D721Med (cell line): ENCODE results near the gene PLAC1.

Experiments used
- DNase-seq: peaks from one replicate; pipeline ENCODE4 v3.0.0; 2011; ENCODE audit warnings: low spot score; ENCODE audit not compliant: insufficient read length
- FAIRE-seq: peaks from 2 replicates; lab custom pipeline; 2011; peaks lifted over from hg19 to GRCh38; lab: Jason Lieb, UNC
- TF ChIP-seq, protein P1 (sequence below): IDR thresholded peaks from 2 replicates; pipeline ENCODE4 v1.5.1; 2012; ENCODE audit warnings: mild to moderate bottlenecking, control low read depth; ENCODE audit not compliant: insufficient read depth; ENCODE audit errors: missing control alignments

PLAC1 gene

GRCh38 chrX:134572816-134573682, 85.2 kb downstream of the PLAC1 start:
- no peak for FAIRE-seq
- TF ChIP-seq, protein P1, sequence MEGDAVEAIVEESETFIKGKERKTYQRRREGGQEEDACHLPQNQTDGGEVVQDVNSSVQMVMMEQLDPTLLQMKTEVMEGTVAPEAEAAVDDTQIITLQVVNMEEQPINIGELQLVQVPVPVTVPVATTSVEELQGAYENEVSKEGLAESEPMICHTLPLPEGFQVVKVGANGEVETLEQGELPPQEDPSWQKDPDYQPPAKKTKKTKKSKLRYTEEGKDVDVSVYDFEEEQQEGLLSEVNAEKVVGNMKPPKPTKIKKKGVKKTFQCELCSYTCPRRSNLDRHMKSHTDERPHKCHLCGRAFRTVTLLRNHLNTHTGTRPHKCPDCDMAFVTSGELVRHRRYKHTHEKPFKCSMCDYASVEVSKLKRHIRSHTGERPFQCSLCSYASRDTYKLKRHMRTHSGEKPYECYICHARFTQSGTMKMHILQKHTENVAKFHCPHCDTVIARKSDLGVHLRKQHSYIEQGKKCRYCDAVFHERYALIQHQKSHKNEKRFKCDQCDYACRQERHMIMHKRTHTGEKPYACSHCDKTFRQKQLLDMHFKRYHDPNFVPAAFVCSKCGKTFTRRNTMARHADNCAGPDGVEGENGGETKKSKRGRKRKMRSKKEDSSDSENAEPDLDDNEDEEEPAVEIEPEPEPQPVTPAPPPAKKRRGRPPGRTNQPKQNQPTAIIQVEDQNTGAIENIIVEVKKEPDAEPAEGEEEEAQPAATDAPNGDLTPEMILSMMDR: no peak
- no peak for DNase-seq

DNA sequence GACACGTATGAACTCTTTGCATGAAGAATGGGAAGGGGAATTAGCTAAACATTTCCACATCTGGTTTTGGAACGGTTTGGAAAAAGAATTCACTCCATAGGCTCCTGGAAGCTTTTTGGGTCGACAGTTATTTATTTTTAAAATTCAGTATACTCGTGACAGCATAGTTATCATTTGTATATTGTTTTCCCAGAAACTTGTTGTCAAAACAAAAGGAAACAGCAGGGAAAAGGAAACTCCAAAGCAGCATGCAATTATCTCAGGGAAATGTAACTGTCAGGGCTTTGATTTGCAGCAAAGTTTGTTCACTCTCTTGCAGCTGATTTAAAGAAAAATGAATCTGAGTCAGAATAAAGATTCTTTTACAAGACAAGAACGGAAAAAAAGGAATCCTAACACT, 86.5 kb downstream of the PLAC1 start:
- FAIRE-seq: no peak
- DNase-seq: no peak
- TF ChIP-seq, protein P1: no peak

DNA sequence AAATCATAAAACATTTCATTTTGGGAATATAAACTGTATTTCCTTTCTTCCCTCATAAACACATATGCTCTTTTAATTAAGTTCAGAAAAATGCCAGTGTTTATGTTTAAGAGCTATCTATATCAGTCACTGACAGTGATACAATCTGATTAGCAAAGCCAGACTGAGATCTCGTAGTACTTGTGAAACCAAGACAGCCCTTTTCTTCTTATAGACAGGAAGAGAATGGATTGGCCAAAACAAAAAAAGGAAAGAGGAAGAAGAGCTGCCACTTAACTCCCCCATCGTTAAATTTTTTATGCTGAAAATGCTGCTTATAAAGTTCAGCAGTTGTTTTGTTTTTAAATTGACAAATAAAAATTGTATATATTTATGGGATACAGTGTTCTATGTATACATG, 87.4 kb downstream of the PLAC1 start:
- FAIRE-seq: no peak
- TF ChIP-seq, protein P1: no peak
- no peak for DNase-seq

DNA sequence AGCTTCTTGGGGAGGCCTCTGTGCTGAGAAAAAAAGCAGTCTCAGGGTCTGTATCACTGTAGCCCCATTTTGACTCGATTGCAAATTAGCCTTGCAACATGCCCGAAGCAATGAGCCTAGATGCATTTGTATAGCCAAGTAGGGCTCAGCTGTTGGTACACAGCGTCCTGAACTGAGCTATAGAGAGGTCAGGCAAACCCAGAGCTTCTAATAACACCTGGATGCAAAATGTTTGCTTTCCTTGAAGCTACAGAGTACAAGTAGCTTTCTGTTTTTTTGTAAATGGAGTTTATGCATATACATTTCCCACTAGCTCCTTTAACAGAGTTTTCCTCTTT, 87.8 kb downstream of the PLAC1 start:
- TF ChIP-seq, protein P1: no peak
- DNase-seq: no peak
- no peak for FAIRE-seq

DNA sequence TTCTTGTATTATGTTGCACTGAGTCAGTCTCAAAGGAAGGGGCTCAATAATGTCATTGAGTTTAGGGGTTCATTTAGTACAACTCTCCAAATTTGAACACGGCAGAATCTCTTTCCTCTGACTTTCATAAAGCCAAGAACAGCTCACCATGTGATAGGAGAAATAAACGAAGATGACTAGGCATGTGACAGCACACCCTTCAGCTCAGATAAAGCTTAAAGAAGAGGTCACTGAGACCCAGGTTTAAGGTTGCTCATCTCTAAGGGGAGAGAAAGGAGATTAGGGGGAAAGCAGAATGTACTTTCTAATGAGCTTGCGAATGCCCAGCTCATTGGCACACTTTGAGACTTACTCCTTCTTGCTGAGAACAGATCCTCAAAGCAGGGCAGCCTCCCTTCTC, 89.0 kb downstream of the PLAC1 start:
- no peak for FAIRE-seq
- TF ChIP-seq, protein P1: no peak
- no peak for DNase-seq

DNA sequence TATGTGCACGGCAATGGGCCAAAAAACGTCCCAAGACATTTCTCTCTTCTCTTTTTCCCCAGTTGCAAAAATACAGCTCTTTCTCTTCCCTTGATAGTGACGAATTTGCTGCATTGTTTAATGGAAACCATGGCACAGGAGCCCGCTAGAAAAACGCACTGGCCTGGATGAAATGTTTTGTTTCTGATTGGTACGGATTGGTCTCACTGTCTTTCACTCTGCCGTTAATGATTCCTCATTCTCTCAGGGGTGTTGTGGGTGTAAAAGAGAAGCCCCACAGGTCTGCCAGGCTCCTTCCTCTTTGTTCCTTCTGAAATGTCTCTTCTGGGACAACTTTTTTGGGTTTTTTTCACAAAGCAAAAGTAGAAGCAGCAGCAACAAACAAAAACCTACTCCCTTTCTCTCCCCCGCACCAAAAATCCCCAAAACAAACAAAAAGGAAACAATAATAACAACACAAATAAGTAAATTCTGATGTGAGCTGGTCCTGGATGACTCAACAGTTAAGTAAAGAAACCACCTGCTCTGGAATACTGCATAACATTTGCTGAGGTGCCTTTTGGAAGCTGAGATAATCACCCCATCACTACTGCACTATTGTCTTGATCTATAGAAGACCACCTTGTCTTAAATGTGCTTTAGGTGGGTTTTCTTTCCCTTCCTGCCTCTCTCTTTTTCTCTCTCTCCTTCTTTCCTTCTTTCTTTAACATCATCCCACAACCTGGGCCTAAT, 89.8 kb downstream of the PLAC1 start:
- no peak for FAIRE-seq
- no peak for DNase-seq
- TF ChIP-seq, protein P1: no peak

GRCh38 chrX:134566506-134566905, 91.8 kb downstream of the PLAC1 start:
- FAIRE-seq: no peak
- TF ChIP-seq, protein P1: no peak
- DNase-seq: no peak
